22Rv1 (cell line): Measurements from ENCODE around the gene BBIP1.
A peak's percentile ranks its signal among the peaks of the same experiment; 100 is the strongest.

Source experiments
- H3K27ac ChIP-seq: fragments of 450-650 bp; 2 replicates; pipeline ENCODE4 v1.5.1; 2017
- ZFX ChIP-seq: fragments of 450-650 bp; IDR thresholded peaks from 2 replicates; pipeline ENCODE4 v1.6.1; 2017; ENCODE audit warnings: antibody characterized with exemption, borderline replicate concordance
- TF ChIP-seq, protein P1 (sequence below): fragments of 450-650 bp; IDR thresholded peaks from 2 replicates; pipeline ENCODE4 v1.5.1; 2017; ENCODE audit warnings: mild to moderate bottlenecking

BBIP1 gene

DNA sequence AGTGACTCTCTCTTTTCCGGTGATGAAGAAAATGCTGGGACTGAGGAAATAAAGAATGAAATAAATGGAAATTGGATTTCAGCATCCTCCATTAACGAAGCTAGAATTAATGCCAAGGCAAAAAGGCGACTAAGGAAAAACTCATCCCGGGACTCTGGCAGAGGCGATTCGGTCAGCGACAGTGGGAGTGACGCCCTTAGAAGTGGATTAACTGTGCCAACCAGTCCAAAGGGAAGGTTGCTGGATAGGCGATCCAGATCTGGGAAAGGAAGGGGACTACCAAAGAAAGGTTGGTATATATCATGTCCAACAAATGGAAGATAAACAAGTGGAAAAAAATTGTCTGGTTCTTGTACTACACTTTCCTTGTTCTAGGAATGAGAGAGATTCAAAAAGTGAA lies 37.7 kb downstream of the BBIP1 start:
- TF ChIP-seq ZFX, result no peak
- TF ChIP-seq, protein P1, sequence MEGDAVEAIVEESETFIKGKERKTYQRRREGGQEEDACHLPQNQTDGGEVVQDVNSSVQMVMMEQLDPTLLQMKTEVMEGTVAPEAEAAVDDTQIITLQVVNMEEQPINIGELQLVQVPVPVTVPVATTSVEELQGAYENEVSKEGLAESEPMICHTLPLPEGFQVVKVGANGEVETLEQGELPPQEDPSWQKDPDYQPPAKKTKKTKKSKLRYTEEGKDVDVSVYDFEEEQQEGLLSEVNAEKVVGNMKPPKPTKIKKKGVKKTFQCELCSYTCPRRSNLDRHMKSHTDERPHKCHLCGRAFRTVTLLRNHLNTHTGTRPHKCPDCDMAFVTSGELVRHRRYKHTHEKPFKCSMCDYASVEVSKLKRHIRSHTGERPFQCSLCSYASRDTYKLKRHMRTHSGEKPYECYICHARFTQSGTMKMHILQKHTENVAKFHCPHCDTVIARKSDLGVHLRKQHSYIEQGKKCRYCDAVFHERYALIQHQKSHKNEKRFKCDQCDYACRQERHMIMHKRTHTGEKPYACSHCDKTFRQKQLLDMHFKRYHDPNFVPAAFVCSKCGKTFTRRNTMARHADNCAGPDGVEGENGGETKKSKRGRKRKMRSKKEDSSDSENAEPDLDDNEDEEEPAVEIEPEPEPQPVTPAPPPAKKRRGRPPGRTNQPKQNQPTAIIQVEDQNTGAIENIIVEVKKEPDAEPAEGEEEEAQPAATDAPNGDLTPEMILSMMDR, result no peak
- H3K27ac ChIP-seq, result no peak overlapping the region

- no peak overlapping the region for H3K27ac ChIP-seq
- TF ChIP-seq ZFX, result no peak
- TF ChIP-seq, protein P1, result no peak
These were observed 39.0 kb downstream of the BBIP1 start for GRCh38 chr10:110880012-110880411.

- TF ChIP-seq, protein P1, result no peak
- TF ChIP-seq ZFX, result no peak
- H3K27ac ChIP-seq, result no peak overlapping the region
These were observed 42.2 kb downstream of the BBIP1 start for GRCh38 chr10:110876788-110877187.

DNA sequence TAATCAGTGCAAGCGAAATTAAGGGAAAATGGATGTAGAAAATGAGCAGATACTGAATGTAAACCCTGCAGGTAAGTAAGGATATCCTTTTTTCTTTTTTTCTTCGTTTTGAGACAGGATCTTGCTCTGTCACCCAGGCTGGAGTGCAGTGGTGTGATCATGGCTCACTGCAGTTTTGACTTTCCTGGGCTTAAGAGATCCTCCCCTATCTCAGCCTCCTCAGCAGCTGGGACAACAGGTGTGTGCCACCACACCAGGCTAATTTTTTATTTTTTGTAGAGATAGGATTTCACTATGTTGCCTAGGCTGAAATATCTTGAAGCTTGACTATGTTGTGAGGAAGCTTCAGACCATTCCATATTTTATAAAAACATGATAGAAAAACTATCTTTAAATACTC lies 43.0 kb downstream of the BBIP1 start:
- H3K27ac ChIP-seq, result no peak overlapping the region
- TF ChIP-seq, protein P1, result no peak
- TF ChIP-seq ZFX, result no peak

DNA sequence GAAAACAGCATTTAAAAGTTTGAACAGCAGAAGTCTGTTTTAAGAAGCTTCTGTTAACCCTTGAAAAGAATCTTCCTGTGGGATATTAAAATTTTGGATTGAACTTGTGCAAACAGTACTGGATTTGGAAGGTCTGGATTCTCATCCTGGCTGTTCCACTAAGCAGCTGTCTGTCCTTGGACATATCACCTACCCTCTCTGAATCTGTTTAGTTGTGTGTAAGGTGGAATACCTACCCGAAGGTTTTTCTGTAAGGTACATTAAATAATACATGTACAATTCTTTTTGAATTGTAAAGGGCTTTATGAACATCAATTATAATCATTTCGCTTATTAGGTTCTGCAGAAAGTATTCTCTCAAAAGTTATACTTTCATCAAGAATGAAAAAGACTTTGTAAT lies 45.0 kb downstream of the BBIP1 start:
- no peak for TF ChIP-seq ZFX
- TF ChIP-seq, protein P1, result no peak
- no peak overlapping the region for H3K27ac ChIP-seq

GRCh38 chr10:110872984-110873923 lies 45.7 kb downstream of the BBIP1 start:
- no peak overlapping the region for H3K27ac ChIP-seq
- no peak for TF ChIP-seq ZFX

DNA sequence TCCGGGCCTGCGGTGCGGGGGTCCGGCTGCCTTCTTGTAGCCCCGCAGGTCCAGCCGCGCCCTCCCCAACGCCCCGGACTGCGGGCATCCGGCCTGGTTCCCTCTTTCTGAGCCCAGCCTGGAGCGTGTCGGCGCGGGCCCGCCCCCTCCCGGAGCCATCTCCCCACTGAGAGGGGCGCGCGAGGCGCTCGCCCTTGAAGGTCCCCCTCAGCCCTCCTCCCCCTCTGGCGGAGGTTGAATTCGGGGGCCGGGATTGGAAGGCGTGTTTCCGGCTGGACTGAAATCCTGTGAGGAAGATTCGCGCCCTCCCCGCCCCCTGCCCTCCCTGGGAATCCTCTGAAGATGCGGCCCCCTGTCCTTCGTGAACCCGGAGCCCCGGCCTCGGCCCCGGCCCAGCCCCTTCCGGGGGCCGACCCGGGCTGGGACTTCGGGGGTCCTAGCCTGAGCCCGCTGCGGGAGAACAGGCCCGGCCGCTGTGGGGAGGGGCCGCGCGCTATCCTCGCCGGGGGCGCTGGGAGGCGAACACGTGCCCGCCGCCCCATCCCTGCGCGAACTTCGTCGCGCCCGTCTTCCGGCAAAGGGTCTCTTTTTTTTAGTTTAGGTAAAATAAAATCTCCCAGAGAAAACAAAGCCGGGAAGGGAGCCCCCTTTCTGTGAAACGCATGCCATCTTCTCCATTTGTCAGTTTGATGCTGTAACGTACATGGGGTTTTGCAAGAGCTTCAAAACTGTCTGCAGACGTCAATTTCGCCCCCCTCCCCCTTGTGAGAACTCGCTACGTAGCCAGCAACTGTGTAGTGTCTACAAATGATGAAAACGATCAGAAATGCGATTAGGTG lies 46.6 kb downstream of the BBIP1 start:
- H3K27ac ChIP-seq, result peak overlapping the region; percentile 62
- TF ChIP-seq ZFX, result no peak
- TF ChIP-seq, protein P1, result peak; percentile 27; the same call in 1 of the 2 replicates
